Placental pericyte (primary cell): ENCODE data around the gene PARP4. TPM values are rescaled to one million over a fixed set of nuclear protein-coding genes. Genes with fewer than 3 reads are reported as not detected.

Experiments
- total RNA-seq: library from RNA; depleted of rRNA; stranded (reverse); fragments of >200 nt; gene quantifications from 2 replicates; pipeline ENCODE4 v1.2.3, GENCODE V29; 2012

The PARP4 gene
- total RNA-seq, result 49.2 and 109 TPM in 2 replicates

DNA sequence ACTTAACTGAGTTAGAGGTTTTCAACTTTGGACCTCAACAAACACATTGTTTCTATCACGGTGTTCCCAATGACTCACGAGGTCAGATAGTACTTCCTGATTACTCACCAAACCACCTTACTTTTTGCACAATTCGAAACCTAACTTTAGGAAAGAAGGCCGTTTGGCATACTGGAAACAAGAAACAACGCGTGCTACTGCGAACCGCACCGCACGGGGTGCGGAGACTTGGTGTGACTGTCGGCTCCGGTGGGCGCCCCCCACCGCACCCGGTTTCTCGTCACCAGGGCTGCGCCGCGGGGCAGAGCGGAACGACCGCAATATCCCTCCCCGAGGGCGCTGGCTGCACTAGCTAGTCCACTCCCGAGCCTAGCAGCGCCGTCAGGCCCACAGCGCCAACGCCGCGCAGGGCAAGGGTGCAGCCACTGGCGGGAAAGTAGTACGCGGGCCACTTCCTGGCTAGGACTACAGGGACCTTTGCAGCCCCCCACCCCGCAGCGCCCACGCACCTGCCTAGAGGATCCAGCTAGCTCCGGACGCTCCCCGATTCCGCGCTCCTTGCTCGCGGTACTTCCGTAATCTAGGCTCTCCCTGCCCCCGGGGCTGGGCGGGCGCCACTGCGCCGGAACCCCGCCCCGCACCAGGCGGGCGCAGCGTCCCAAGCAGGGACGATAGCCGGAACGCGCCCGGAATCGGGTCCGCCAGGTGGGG is at the start of gene PARP4:
Gene PARP4, minus strand, starts transcription at position 582 of the 711 bp plus-strand sequence. CDS start 9,002 bp downstream, outside the sequence.

Other genes with a start within 250 kb of the PARP4 start
- not detected in 2 replicates for gene C1QTNF9, start 203.2 kb downstream of the PARP4 start, total RNA-seq
- not detected in 2 replicates for gene ATP12A, start 167.6 kb upstream of the PARP4 start, total RNA-seq